ENCODE measurements around the gene CAPN3. TPM values are rescaled to one million over a fixed set of nuclear protein-coding genes. Genes with fewer than 3 reads are reported as not detected.
"Not testable (repeated sequence)": the region's sequence is repeated elsewhere in the genome, so short reads cannot be mapped to it uniquely, and the experiment has no call there.

CAPN3 gene
- total RNA-seq (10 to 100 TPM in 1 of 4 donors, 1 to 10 TPM in 3; 6.8 to 11.3 (median 7.2) TPM), polyA plus RNA-seq (11.4 TPM)
- long read RNA-seq, donor 1, partial matches to known transcripts, result 2 of 4 reads
- long read RNA-seq, donor 1, other reads (novel, unspliced or antisense), result 2 of 4 reads
- long read RNA-seq, donor 2, partial matches to known transcripts, result 3 of 4 reads
- long read RNA-seq, donor 2, other reads (novel, unspliced or antisense), result 1 of 4 reads
- long read RNA-seq, donor 3, partial matches to known transcripts, result 3 of 6 reads
- long read RNA-seq, donor 3, other reads (novel, unspliced or antisense), result 2 of 6 reads
- long read RNA-seq, donor 4, partial matches to known transcripts, result 0 of 1 reads
- long read RNA-seq, donor 4, other reads (novel, unspliced or antisense), result 1 of 1 reads

- H3K4me1 ChIP-seq (ENCODE audit: control insufficient read depth, insufficient read depth, low read length), result no peaks in the 10 kb centered on the region
- WGBS, result 72% methylated on average over 1 of the region's 1 CpG
- H3K27ac ChIP-seq (ENCODE audit: low read length), result no peak within 1 kb of the TSS
- no peaks in the 10 kb centered on the region for H3K27me3 ChIP-seq (ENCODE audit: control insufficient read depth, insufficient read depth)
- no peaks in the 10 kb centered on the region for H3K9me3 ChIP-seq (ENCODE audit: control insufficient read depth, low read length)
- DNase-seq (no peak), ATAC-seq (peak; percentile 57 to 65)
- peak within 1 kb of the TSS; percentile 21 for H3K4me3 ChIP-seq (ENCODE audit: low read length)
- intact Hi-C loops (cut with DNase I), result no loop called here
Measured at GRCh38 chr15:42359249-42359648, at the start of gene CAPN3. CAPN3 (plus strand) TSS chr15:42359501; CDS start chr15:42359806, 305 bp downstream.

- ATAC-seq (no peak), DNase-seq (no peak)
- no peaks in the 10 kb centered on the region for H3K27me3 ChIP-seq (ENCODE audit: control insufficient read depth, insufficient read depth)
- H3K4me3 ChIP-seq (ENCODE audit: low read length), result no peak overlapping the region
- intact Hi-C loops (cut with DNase I), result no loop called here
- H3K9me3 ChIP-seq (ENCODE audit: control insufficient read depth, low read length), result no peaks in the 10 kb centered on the region
- no peak overlapping the region for H3K27ac ChIP-seq (ENCODE audit: low read length)
- H3K4me1 ChIP-seq (ENCODE audit: control insufficient read depth, insufficient read depth, low read length), result no peaks in the 10 kb centered on the region
- 34% methylated on average over 3 of the region's 3 CpGs for WGBS
Measured at GRCh38 chr15:42313463-42313862, 45.8 kb upstream of the CAPN3 start.

GRCh38 chr15:42314818-42315217 is 44.5 kb upstream of the CAPN3 start:
- H3K9me3 ChIP-seq (ENCODE audit: control insufficient read depth, low read length), result no peaks in the 10 kb centered on the region
- H3K27ac ChIP-seq (ENCODE audit: low read length), result no peak overlapping the region
- ATAC-seq (no peak), DNase-seq (no peak)
- WGBS, result 69% methylated on average over 1 of the region's 1 CpG
- no peaks in the 10 kb centered on the region for H3K4me1 ChIP-seq (ENCODE audit: control insufficient read depth, insufficient read depth, low read length)
- intact Hi-C loops (cut with DNase I), result no loop called here
- H3K27me3 ChIP-seq (ENCODE audit: control insufficient read depth, insufficient read depth), result no peaks in the 10 kb centered on the region
- no peak overlapping the region for H3K4me3 ChIP-seq (ENCODE audit: low read length)

DNA sequence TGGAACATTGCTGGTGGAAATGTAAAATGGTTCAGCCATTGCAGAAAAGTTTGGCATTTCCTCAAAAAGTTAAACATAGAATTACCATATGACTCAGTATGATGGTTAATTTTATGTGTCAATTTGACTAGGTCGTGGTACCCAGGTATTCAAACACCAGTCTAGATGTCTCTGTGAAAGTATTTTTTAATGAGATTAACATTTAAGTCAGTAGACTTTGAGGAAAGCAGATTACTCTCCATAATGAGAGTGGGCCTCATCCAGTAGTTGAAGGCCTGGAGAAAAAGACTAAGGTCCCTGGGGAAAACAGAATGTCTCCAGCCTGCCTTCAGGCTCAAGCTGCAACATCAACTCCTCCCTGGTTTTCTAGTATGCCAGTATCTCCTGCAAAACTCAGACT is 43.8 kb upstream of the CAPN3 start:
- intact Hi-C loops (cut with DNase I), result no loop called here
- H3K27ac ChIP-seq (ENCODE audit: low read length), result no peak overlapping the region

GRCh38 chr15:42316282-42316805 is 43.0 kb upstream of the CAPN3 start:
- WGBS, result 68% methylated on average over 11 of the region's 11 CpGs
- intact Hi-C loops (cut with DNase I); H3K27me3 ChIP-seq (ENCODE audit: control insufficient read depth, insufficient read depth): not testable (repeated sequence)

More for the DNA sequence above, 43.8 kb upstream of the CAPN3 start:
- Histone ChIP-seq H3K4me3 (ENCODE audit: low read length) (no peak overlapping the region), H3K27me3 (ENCODE audit: control insufficient read depth, insufficient read depth) (no peaks in the 10 kb centered on the region), H3K4me1 (ENCODE audit: control insufficient read depth, insufficient read depth, low read length) (no peaks in the 10 kb centered on the region), H3K9me3 (ENCODE audit: control insufficient read depth, low read length) (no peaks in the 10 kb centered on the region)
- no peak for ATAC-seq
- WGBS, result 84% methylated on average over 1 of the region's 1 CpG
- no peak for DNase-seq

DNA sequence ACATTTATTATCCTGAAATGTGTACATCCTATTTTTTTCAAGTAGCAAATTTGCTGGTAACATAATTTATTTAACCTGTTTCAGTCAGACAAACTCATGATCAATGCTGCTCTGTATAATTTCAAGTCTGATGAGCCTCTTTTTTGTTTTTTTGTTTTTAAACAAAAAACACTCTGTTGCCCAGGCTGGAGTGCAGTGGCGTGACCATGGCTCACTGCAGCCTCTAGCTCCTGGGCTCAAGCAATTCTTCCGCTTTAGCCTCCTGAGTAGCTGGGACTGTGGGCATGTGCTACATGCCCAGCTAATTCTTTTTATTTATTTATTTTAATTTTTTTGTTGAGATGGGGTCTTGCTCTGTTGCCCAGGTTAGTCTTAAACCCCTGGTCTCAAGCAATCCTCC is 40.1 kb upstream of the CAPN3 start:
- WGBS, result 98% methylated on average over 2 of the region's 2 CpGs
- Histone ChIP-seq H3K4me1 (ENCODE audit: control insufficient read depth, insufficient read depth, low read length) (no peaks in the 10 kb centered on the region), H3K27me3 (ENCODE audit: control insufficient read depth, insufficient read depth) (no peaks in the 10 kb centered on the region), H3K4me3 (ENCODE audit: low read length) (no peak overlapping the region), H3K27ac (ENCODE audit: low read length) (no peak overlapping the region), H3K9me3 (ENCODE audit: control insufficient read depth, low read length) (no peaks in the 10 kb centered on the region)
- intact Hi-C loops (cut with DNase I), result no loop called here
- no peak for ATAC-seq
- no peak for DNase-seq

More at GRCh38 chr15:42316282-42316805, 43.0 kb upstream of the CAPN3 start:
- H3K27ac ChIP-seq (ENCODE audit: low read length); H3K9me3 ChIP-seq (ENCODE audit: control insufficient read depth, low read length); ATAC-seq; H3K4me1 ChIP-seq (ENCODE audit: control insufficient read depth, insufficient read depth, low read length); H3K4me3 ChIP-seq (ENCODE audit: low read length); DNase-seq: not testable (repeated sequence)

DNA sequence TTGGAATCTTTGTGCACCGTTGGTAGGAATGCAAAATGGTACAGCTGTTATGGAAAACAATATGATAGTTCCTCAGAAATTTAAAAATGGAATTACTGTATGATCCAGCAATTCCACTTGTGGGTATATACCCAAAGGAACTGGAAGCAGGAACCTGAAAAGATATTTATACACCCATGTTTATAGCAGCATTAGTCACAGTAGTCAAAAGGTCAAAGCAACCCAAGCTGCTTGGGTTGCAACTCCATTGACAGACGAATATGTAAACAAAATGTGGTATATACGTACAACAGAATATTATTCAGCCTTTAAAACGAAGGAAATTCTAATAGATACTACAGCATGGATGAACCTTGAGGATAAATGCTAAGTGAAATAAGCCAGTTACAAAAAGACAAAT is 35.0 kb upstream of the CAPN3 start:
- 72% methylated on average over 4 of the region's 4 CpGs for WGBS
- no peak for ATAC-seq
- no peak for DNase-seq
- H3K27ac ChIP-seq (ENCODE audit: low read length), result no peak overlapping the region
- H3K4me3 ChIP-seq (ENCODE audit: low read length), result no peak overlapping the region
- no peaks in the 10 kb centered on the region for H3K9me3 ChIP-seq (ENCODE audit: control insufficient read depth, low read length)
- H3K4me1 ChIP-seq (ENCODE audit: control insufficient read depth, insufficient read depth, low read length), result no peaks in the 10 kb centered on the region
- H3K27me3 ChIP-seq (ENCODE audit: control insufficient read depth, insufficient read depth), result no peaks in the 10 kb centered on the region
- intact Hi-C loops (cut with DNase I), result no loop called here

DNA sequence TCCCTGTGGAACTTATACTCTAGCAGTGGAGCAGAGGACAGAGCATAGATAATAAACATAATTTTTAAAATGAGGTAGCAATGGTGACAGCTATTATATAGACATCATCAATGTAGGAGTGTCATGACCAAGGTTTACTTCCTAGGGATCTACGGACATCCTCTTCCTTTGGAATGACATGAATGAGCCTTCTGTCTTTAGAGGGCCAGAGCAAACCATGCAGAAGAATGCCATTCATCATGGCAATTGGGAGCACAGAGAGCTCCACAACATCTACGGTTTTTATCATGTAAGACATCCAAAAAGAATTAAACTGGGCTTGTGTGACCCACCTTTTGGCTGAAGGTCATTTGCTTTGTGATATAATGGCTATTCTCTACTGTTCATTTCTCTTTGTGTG is 30.1 kb upstream of the CAPN3 start:
- intact Hi-C loops (cut with DNase I), result no loop called here
- DNase-seq (no peak), ATAC-seq (no peak)
- no peak overlapping the region for H3K4me3 ChIP-seq (ENCODE audit: low read length)
- no peaks in the 10 kb centered on the region for H3K4me1 ChIP-seq (ENCODE audit: control insufficient read depth, insufficient read depth, low read length)
- no peaks in the 10 kb centered on the region for H3K27me3 ChIP-seq (ENCODE audit: control insufficient read depth, insufficient read depth)
- H3K27ac ChIP-seq (ENCODE audit: low read length), result no peak overlapping the region
- WGBS, result 75% methylated on average over 2 of the region's 2 CpGs
- no peaks in the 10 kb centered on the region for H3K9me3 ChIP-seq (ENCODE audit: control insufficient read depth, low read length)

- H3K9me3 ChIP-seq (ENCODE audit: control insufficient read depth, low read length), result no peaks in the 10 kb centered on the region
- ATAC-seq (no peak), DNase-seq (no peak)
- no peak overlapping the region for H3K4me3 ChIP-seq (ENCODE audit: low read length)
- 83% methylated on average over 2 of the region's 2 CpGs for WGBS
- H3K27me3 ChIP-seq (ENCODE audit: control insufficient read depth, insufficient read depth), result no peaks in the 10 kb centered on the region
- H3K4me1 ChIP-seq (ENCODE audit: control insufficient read depth, insufficient read depth, low read length), result no peaks in the 10 kb centered on the region
- intact Hi-C loops (cut with DNase I), result no loop called here
- H3K27ac ChIP-seq (ENCODE audit: low read length), result no peak overlapping the region
Measured at GRCh38 chr15:42329992-42330391, 29.3 kb upstream of the CAPN3 start.

DNA sequence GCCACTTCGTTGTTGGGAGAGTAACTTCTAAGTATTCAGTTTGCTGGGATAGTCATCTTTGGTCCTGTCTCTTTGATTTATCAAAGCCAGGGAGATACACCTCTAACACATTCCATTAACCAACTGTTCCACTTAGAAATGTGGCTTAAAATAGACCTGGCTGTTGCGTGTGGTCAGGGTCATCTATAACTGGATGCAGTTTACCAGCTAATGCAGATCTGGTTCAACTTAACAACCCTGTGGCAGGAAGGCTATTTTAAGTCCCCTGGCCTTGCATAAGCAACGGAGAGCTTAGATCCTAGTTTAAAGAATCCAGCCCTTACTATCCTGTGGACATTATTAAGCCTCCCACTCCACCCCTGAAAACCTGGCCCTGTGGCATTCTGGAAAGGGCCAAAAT is 28.1 kb upstream of the CAPN3 start:
- no peaks in the 10 kb centered on the region for H3K27me3 ChIP-seq (ENCODE audit: control insufficient read depth, insufficient read depth)
- ATAC-seq (peak; percentile 79 to 89), DNase-seq (no peak)
- H3K27ac ChIP-seq (ENCODE audit: low read length), result peak overlapping the region; percentile 75
- no peak overlapping the region for H3K4me3 ChIP-seq (ENCODE audit: low read length)
- no peaks in the 10 kb centered on the region for H3K4me1 ChIP-seq (ENCODE audit: control insufficient read depth, insufficient read depth, low read length)
- WGBS, result 64% methylated on average over 3 of the region's 3 CpGs
- no peaks in the 10 kb centered on the region for H3K9me3 ChIP-seq (ENCODE audit: control insufficient read depth, low read length)
- intact Hi-C loops (cut with DNase I), result no loop called here

GRCh38 chr15:42332331-42332730 is 27.0 kb upstream of the CAPN3 start:
- Histone ChIP-seq H3K27me3 (ENCODE audit: control insufficient read depth, insufficient read depth) (no peaks in the 10 kb centered on the region), H3K4me1 (ENCODE audit: control insufficient read depth, insufficient read depth, low read length) (no peaks in the 10 kb centered on the region), H3K27ac (ENCODE audit: low read length) (no peak overlapping the region), H3K9me3 (ENCODE audit: control insufficient read depth, low read length) (no peaks in the 10 kb centered on the region), H3K4me3 (ENCODE audit: low read length) (no peak overlapping the region)
- WGBS, result 91% methylated on average over 4 of the region's 4 CpGs
- intact Hi-C loops (cut with DNase I), result no loop called here
- no peak for ATAC-seq
- no peak for DNase-seq
